ENCODE data around the gene BTK. TPM values are rescaled to one million over a fixed set of nuclear protein-coding genes. Genes with fewer than 3 reads are reported as not detected.
"Not testable (repeated sequence)": the region's sequence is repeated elsewhere in the genome, so short reads cannot be mapped to it uniquely, and the experiment has no call there.

The BTK gene
- polyA plus RNA-seq, 1 donor = 3.8 TPM

- not testable (repeated sequence) for DNase-seq
Measured at GRCh38 chrX:101334310-101334709, 51.7 kb downstream of the BTK start.

GRCh38 chrX:101326600-101326999 lies 59.4 kb downstream of the BTK start:
- not testable (repeated sequence) for DNase-seq

GRCh38 chrX:101303790-101304189 lies 82.2 kb downstream of the BTK start:
- no peak for DNase-seq

Other genes starting within 250 kb of the BTK start
- 2.1 TPM for gene DRP2, start 166.4 kb downstream of the BTK start, polyA plus RNA-seq (ENCODE audit: insufficient read length)
- gene TAF7L, start 94.9 kb downstream of the BTK start, polyA plus RNA-seq (ENCODE audit: insufficient read length) = 0.15 TPM
- gene TIMM8A, start 37.4 kb downstream of the BTK start, polyA plus RNA-seq (ENCODE audit: insufficient read length) = 10.3 TPM
- gene RPL36A, start 4.8 kb upstream of the BTK start, polyA plus RNA-seq (ENCODE audit: insufficient read length) = 1,337 TPM
- 15.0 TPM for gene GLA, start 21.7 kb upstream of the BTK start, polyA plus RNA-seq (ENCODE audit: insufficient read length)
- gene HNRNPH2, start 22.0 kb upstream of the BTK start, polyA plus RNA-seq (ENCODE audit: insufficient read length) = 60.1 TPM
- 49.6 TPM for gene ARMCX4, start 99.3 kb upstream of the BTK start, polyA plus RNA-seq (ENCODE audit: insufficient read length)
- 87.1 TPM for gene ARMCX1, start 164.4 kb upstream of the BTK start, polyA plus RNA-seq (ENCODE audit: insufficient read length)
- 105 TPM for gene ARMCX6, start 231.8 kb upstream of the BTK start, polyA plus RNA-seq (ENCODE audit: insufficient read length)
- gene ARMCX3, start 237.0 kb upstream of the BTK start, polyA plus RNA-seq (ENCODE audit: insufficient read length) = 132 TPM